NCI-H2196 treated with DMSO at 0.1 percent for 48 hours (cell line): ENCODE data around the gene ARMC3.
"Not testable (repeated sequence)": the region's sequence is repeated elsewhere in the genome, so short reads cannot be mapped to it uniquely, and the experiment has no call there.

Experiments
- DNase-seq: peaks from one replicate; lab custom pipeline; 2025; ENCODE audit not compliant: unreplicated experiment; lab: John Stamatoyannopoulos, UW

ARMC3 gene

GRCh38 chr10:23047201-23048050, 119.6 kb downstream of the ARMC3 start:
- DNase-seq, result no peak

- no peak for DNase-seq
Measured at GRCh38 chr10:23048191-23048590, 120.3 kb downstream of the ARMC3 start.

DNA sequence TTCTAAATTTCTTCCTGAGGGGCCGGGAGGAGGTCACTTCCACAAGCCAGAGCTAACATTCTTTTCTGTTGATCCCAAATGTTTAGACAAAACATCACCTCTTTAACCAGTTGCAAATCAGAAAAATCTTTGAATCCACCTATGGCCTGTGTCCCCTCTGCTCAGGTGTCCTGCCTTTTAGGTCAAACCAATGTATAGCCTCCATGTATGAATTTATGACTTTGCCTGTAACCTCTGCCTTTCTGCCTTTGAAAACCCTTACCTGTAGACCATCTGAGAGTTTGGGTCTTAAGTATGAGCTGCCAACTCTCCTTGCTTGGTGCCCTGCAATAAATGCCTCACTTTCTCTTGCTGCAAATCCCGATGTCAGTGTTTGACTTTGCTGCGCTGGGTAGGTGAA, 123.4 kb downstream of the ARMC3 start:
- no peak for DNase-seq

- no peak for DNase-seq
Measured at GRCh38 chr10:23051855-23052331, 124.0 kb downstream of the ARMC3 start.

GRCh38 chr10:23053036-23053435, 125.2 kb downstream of the ARMC3 start:
- no peak for DNase-seq

GRCh38 chr10:23055424-23056185, 127.8 kb downstream of the ARMC3 start:
- DNase-seq, result no peak

GRCh38 chr10:23056186-23056579, 128.3 kb downstream of the ARMC3 start:
- no peak for DNase-seq

DNA sequence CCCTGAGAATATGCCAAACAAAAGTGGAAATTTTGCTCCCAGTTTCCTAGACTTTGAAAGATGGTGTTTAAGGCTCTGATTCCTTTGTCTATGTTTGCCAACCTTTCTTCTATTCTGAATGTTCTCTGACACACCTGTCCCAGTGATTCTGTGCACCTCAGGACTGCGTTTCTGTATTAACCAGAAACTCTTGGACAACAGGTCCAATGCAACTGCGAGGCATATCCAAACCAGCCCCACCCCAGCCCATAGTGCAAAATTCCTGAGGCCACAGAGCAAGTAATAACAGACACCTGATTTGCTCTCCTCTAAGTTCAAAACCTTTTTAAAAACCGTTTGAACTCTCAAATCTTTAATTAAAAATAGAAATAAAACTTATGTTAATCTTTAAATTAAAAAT, 130.5 kb downstream of the ARMC3 start:
- DNase-seq, result no peak

GRCh38 chr10:23060918-23061317, 133.1 kb downstream of the ARMC3 start:
- DNase-seq, result no peak

GRCh38 chr10:23063045-23063972, 135.5 kb downstream of the ARMC3 start:
- no peak for DNase-seq

GRCh38 chr10:23063973-23064812, 136.3 kb downstream of the ARMC3 start:
- DNase-seq, result no peak

GRCh38 chr10:23064813-23065114, 136.9 kb downstream of the ARMC3 start:
- not testable (repeated sequence) for DNase-seq

- DNase-seq, result peak; percentile 40
Measured at GRCh38 chr10:23065181-23065948, 137.5 kb downstream of the ARMC3 start.

GRCh38 chr10:23067337-23067736, 139.5 kb downstream of the ARMC3 start:
- DNase-seq, result no peak

- peak; percentile 37 for DNase-seq
Measured at GRCh38 chr10:23067939-23068775, 140.3 kb downstream of the ARMC3 start.

DNA sequence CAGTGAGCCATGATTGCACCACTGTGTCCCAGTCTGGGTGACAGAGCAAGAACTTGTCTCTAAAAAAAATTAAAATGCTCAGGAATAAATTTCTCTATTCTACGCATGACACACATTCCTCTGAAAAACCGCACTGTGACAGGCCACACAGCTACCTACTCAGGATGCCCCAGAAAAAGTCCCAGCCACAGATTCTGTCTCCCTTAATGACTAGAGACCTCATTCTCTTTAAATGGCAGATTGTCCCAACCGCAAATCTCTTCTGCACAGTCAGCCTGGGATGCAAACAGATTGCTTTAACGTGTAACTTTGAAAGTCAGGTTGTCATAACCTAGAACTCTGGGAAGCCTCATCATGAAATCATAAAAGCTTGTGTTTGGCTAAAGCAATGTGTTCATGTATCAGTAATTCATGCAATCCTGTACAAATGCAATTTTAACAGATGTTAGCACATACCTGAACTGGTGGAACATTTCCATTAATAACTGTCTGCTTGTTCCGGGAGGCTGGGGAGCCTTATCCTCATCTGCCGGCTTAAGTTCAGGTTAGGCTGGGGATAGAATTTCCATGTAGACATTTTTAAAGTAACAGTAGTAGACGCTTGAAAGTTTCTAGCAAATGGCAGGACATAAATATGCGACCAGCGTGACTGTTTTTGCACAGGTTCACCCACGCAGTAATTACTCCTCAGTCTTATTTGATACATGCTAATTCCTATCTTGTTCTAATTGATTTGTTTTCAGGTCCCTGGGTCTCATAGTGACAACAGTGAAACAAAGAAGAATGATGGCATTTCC, 141.4 kb downstream of the ARMC3 start:
- no peak for DNase-seq

DNA sequence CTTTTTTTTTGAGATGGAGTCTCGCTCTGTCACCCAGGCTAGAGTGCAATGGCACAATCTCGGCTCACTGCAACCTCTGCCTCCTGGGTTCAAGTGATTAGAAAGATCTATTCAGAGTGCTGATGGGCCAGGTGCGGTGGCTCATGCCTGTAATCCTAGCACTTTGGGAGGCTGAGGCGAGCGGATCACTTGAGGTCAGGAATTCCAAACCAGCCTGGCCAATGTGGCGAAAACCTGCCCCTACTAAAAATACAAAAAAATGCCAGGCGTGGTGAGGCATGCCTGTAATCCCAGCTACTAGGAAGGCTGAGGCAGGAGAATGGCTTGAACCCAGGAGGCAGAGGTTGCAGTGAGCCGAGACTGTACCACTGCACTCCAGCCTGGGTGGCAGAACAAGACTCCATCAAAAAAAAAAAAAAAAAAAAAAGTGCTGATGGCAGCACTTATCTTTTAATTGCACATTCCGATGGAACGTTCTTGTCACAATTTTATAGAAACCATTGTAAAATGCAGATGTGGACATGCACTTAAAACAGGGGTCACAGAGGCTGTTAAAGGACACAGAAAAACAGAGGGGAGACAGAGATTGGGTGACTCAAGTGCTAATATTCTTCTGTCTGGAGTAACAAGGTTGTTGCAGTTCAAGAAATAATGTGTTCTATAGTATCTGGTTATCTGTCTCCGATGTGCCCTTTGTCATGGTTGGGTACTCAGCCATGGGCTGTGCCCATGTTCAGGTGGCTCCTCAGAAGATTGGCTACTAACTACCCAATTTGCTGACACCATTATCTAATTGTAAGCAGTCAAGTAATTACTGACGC, 142.4 kb downstream of the ARMC3 start:
- not testable (repeated sequence) for DNase-seq
